ENCODE data around the gene GPRASP1. TPM values are rescaled to one million over a fixed set of nuclear protein-coding genes. Genes with fewer than 3 reads are reported as not detected.

GPRASP1 gene
- total RNA-seq, 2 donors from 2014 or later, result 10.1 to 15.4 TPM

- intact Hi-C loops (cut with DNase I), result no loop called here
- DNase-seq (no peak), ATAC-seq (no peak)
These were observed 33.7 kb downstream of the GPRASP1 start for GRCh38 chrX:102684772-102685520.

GRCh38 chrX:102694749-102695148, 43.5 kb downstream of the GPRASP1 start:
- no peak for ATAC-seq
- DNase-seq, result no peak
- intact Hi-C loops (cut with DNase I), result no loop called here

GRCh38 chrX:102696306-102696705, 45.0 kb downstream of the GPRASP1 start:
- DNase-seq, result no peak
- no peak for ATAC-seq
- intact Hi-C loops (cut with DNase I), result no loop called here

GRCh38 chrX:102697494-102697893, 46.2 kb downstream of the GPRASP1 start:
- intact Hi-C loops (cut with DNase I), result no loop called here
- no peak for DNase-seq
- no peak for ATAC-seq

Other genes with a start within 250 kb of the GPRASP1 start
- not detected for gene NXF2B, start 211.5 kb upstream of the GPRASP1 start, total RNA-seq
- not detected for gene TCP11X2, start 179.7 kb upstream of the GPRASP1 start, total RNA-seq
- gene TMSB15A, start 134.7 kb upstream of the GPRASP1 start, total RNA-seq, result not detected
- 1 to 10 TPM; 4.1 to 7.3 TPM for gene ARMCX5, start 52.0 kb upstream of the GPRASP1 start, total RNA-seq
- gene GPRASP2, start 61.0 kb downstream of the GPRASP1 start, total RNA-seq, result 10 to 100 TPM; 15.3 to 17.9 TPM
- gene GPRASP3, start 69.3 kb downstream of the GPRASP1 start, total RNA-seq, result 1 to 10 TPM; 4.8 to 5.4 TPM

All from left cardiac atrium (tissue), 4 donors.